Activated T-helper 2 cell treated with anti-CD3 and anti-CD28 coated beads, Interferon-gamma antibody, Interleukin-2, Interleukin-4, amounts not matched to agents 10 μg/mL and 5 μg/mL and 100 μg/mL, durations not matched to agents 14 hours and 24 hours and 36 hours (primary cell): ENCODE data around the gene HOXD13. TPM values are rescaled to one million over a fixed set of nuclear protein-coding genes. Genes with fewer than 3 reads are reported as not detected.
A peak's percentile ranks its signal among the peaks of the same experiment; 100 is the strongest.

Source experiments
- DNase-seq: peaks from one replicate; pipeline ENCODE4 v3.0.0; 2021; ENCODE audit warnings: low spot score
- H3K27ac Mint-ChIP-seq: one replicate; pipeline ENCODE4 v1.8.0; 2021; ENCODE audit warnings: mixed read lengths
- H3K27me3 Mint-ChIP-seq: one replicate; pipeline ENCODE4 v1.8.0; 2021; ENCODE audit warnings: low read depth, mixed read lengths
- H3K36me3 Mint-ChIP-seq: one replicate; pipeline ENCODE4 v1.8.0; 2021; ENCODE audit warnings: low read depth, mixed read lengths
- H3K4me1 Mint-ChIP-seq: one replicate; pipeline ENCODE4 v1.8.0; 2021; ENCODE audit warnings: low read depth, mixed read lengths
- H3K4me3 Mint-ChIP-seq: one replicate; pipeline ENCODE4 v1.8.0; 2021; ENCODE audit warnings: low read depth, mild to moderate bottlenecking, moderate library complexity, mixed read lengths
- H3K9me3 Mint-ChIP-seq: one replicate; pipeline ENCODE4 v1.8.0; 2021; ENCODE audit warnings: mixed read lengths
- intact Hi-C: fragments of 100-400 bp; cut with micrococcal nuclease; formaldehyde crosslinking; loops from one replicate; pipeline ENCODE4 v1.15.1; 2023
- total RNA-seq: library from RNA; stranded (reverse); gene quantifications from 2 replicates; pipeline ENCODE4 v1.2.3, GENCODE V29; 2022

The HOXD13 gene
- total RNA-seq, 1 donor from 2014 or later: not detected

GRCh38 chr2:176124110-176124946 lies 31.8 kb downstream of the HOXD13 start:
- H3K27me3 Mint-ChIP-seq: peaks cover 77% of the 10 kb centered on the region
- H3K36me3 Mint-ChIP-seq: no peaks in the 10 kb centered on the region
- H3K27ac Mint-ChIP-seq: peak overlapping the region; percentile 42
- no peak for DNase-seq
- H3K4me1 Mint-ChIP-seq: no peaks in the 10 kb centered on the region
- H3K4me3 Mint-ChIP-seq: no peak overlapping the region
- intact Hi-C loops: loop anchor here (5.0 to 10.0 kb wide), 2 partner anchors 38 to 1790 kb away; partner anchors contain the start of gene SP9
- H3K9me3 Mint-ChIP-seq: no peaks in the 10 kb centered on the region

DNA sequence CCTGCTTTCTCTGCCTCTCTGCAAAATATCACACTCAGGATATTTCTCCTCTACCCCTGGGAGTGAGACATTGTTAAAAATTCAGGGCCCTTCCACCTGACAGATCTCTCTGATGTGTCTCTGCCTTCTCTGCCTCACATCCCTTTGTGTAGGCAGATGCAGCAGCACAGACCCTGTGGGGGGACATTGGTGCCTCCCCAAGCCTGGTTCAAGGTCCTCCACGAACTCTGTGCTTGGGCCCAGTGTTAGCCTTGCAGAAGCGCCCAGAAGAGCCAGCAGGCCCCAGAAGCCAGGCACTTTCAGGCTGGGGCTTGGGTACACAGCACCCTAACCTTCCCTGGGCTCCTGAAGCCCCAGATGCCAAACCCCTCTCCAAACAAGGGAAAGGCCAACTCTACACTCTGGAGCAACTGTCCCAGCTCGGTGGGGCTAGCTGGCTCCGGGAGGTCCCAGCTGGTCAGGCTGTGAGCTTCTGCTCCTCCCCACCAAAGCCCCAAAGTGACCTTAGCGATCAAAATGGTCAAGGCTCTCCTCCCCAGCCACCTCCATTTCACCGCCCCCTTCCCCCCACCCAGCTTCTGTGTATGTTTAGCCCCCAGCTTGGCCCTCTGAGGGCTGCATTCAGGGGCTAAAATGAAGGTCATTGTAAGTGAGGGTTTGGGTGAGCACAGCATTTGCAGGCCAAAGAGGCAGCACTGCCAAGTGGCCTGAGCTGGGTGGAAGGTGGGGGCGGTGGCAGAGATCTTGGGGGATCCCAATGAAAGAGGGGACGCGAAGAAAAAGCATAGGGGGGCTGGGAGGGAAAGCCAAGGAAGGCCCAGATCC lies 32.6 kb downstream of the HOXD13 start:
- H3K9me3 Mint-ChIP-seq: no peaks in the 10 kb centered on the region
- no peaks in the 10 kb centered on the region for H3K36me3 Mint-ChIP-seq
- peak overlapping the region; percentile 1 for H3K27ac Mint-ChIP-seq
- peaks cover 69% of the 10 kb centered on the region for H3K27me3 Mint-ChIP-seq
- intact Hi-C loops: loop anchor here (5.0 to 10.0 kb wide), 4 partner anchors 37 to 1790 kb away; partner anchors contain the start of gene SP9
- DNase-seq: no peak
- H3K4me3 Mint-ChIP-seq: no peak overlapping the region
- no peaks in the 10 kb centered on the region for H3K4me1 Mint-ChIP-seq

GRCh38 chr2:176125772-176126054 lies 33.2 kb downstream of the HOXD13 start:
- no peak for DNase-seq
- Mint-ChIP-seq H3K4me1 (no peaks in the 10 kb centered on the region), H3K4me3 (no peak overlapping the region), H3K36me3 (no peaks in the 10 kb centered on the region), H3K27ac (no peak overlapping the region), H3K27me3 (peaks cover 65% of the 10 kb centered on the region), H3K9me3 (no peaks in the 10 kb centered on the region)
- intact Hi-C loops: loop anchor here (2.0 to 10.0 kb wide), 5 partner anchors 513 to 1791 kb away; partner anchors contain the start of gene SP9

- Mint-ChIP-seq H3K36me3 (no peaks in the 10 kb centered on the region), H3K4me1 (peaks cover 8% of the 10 kb centered on the region), H3K9me3 (no peaks in the 10 kb centered on the region), H3K4me3 (no peak overlapping the region), H3K27me3 (peaks cover 70% of the 10 kb centered on the region), H3K27ac (peak overlapping the region; percentile 26)
- no peak for DNase-seq
- intact Hi-C loops: loop anchor here (2.0 to 10.0 kb wide), 5 partner anchors 512 to 1792 kb away; partner anchors contain the start of gene SP9
Observed at GRCh38 chr2:176126929-176127773, 34.6 kb downstream of the HOXD13 start.

- H3K27me3 Mint-ChIP-seq: peaks cover 72% of the 10 kb centered on the region
- DNase-seq: no peak
- intact Hi-C loops: loop anchor here (2.0 to 10.0 kb wide), 6 partner anchors 17 to 1793 kb away; partner anchors contain the start of gene SP9
- H3K36me3 Mint-ChIP-seq: no peaks in the 10 kb centered on the region
- no peak overlapping the region for H3K27ac Mint-ChIP-seq
- H3K9me3 Mint-ChIP-seq: no peaks in the 10 kb centered on the region
- no peak overlapping the region for H3K4me3 Mint-ChIP-seq
- peaks cover 12% of the 10 kb centered on the region for H3K4me1 Mint-ChIP-seq
Observed at GRCh38 chr2:176127774-176128072, 35.2 kb downstream of the HOXD13 start.

DNA sequence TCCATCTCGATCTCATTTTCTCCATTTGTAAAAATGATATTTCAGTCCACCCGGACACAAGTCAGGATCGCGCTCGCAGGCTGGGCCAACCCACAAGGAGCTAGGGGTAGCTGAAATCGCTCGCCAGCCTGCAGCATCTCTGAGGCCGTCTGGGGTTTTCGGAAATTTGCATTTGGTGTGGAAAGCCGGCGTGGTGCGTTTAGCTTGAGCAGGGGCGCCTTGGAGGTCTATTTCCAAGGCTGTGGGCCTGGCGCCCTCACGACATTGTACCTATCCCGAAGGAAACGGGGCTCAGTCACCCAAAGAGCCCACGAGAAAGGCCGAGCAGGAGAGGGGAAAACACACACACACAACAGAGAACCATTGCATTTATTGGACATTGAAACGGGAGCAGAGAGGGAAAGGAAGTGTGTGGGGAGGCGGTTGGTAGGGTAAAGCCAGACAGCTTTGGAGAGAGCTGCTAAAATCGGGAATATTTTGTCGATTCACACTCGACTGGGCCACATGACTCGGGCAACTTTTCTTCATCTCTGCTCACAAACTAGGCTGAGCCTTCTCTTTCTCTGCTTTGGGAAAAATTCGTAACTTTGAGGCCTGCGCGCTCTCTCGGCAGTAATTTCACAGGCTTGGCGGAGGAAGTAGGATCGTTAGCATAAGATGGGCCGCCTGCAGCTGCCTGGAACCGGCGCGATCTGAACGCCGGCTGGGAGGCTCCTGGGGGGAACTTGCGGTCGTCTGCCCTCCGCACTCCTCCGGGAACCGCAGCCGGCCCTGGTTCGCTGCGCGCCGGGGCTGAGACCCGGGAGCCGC lies 35.9 kb downstream of the HOXD13 start:
- Mint-ChIP-seq H3K9me3 (no peaks in the 10 kb centered on the region), H3K4me3 (no peak overlapping the region), H3K27me3 (peaks cover 79% of the 10 kb centered on the region), H3K27ac (peak overlapping the region; percentile 63), H3K36me3 (no peaks in the 10 kb centered on the region), H3K4me1 (peaks cover 12% of the 10 kb centered on the region)
- no peak for DNase-seq
- intact Hi-C loops: loop anchor here (2.0 to 10.0 kb wide), 4 partner anchors 18 to 1794 kb away; partner anchors contain the start of gene SP9

GRCh38 chr2:176128982-176129796 lies 36.7 kb downstream of the HOXD13 start, which contains the start of gene HOXD8:
Gene HOXD8, plus strand, starts transcription at chr2:176129705. Its CDS starts 662 bp downstream, at chr2:176130367.
- intact Hi-C loops: loop anchor here (2.0 to 10.0 kb wide), 4 partner anchors 18 to 1794 kb away; partner anchors contain the start of gene SP9
- Mint-ChIP-seq H3K4me3 (no peak within 1 kb of the TSS), H3K27me3 (peaks cover 79% of the 10 kb centered on the region), H3K36me3 (no peaks in the 10 kb centered on the region), H3K9me3 (no peaks in the 10 kb centered on the region), H3K27ac (peak within 1 kb of the TSS; percentile 63), H3K4me1 (peaks cover 12% of the 10 kb centered on the region)
- DNase-seq: no peak

DNA sequence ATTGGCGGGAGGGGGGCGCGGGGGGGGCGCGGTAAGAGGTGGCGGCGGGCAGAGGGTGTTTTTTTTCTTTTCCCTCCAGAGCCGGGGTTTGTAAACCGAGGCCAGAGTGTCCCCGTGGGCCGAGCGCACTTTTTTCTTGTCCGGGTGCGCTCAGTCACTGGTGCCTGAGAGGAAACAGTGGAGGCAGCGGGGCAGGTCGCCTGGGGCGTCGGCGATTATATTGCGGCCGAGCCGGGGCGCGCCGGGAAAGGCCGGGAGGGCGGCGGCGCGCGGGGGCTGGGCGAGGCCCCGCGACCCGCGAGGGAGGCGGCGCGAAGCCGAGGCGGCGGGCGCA lies 37.3 kb downstream of the HOXD13 start:
- Mint-ChIP-seq H3K9me3 (no peaks in the 10 kb centered on the region), H3K4me1 (peaks cover 12% of the 10 kb centered on the region), H3K4me3 (no peak overlapping the region), H3K27me3 (peaks cover 79% of the 10 kb centered on the region), H3K27ac (no peak overlapping the region), H3K36me3 (no peaks in the 10 kb centered on the region)
- intact Hi-C loops: loop anchor here (1.0 to 10.0 kb wide), 7 partner anchors 10 to 1795 kb away; partner anchors contain the start of genes HOXD12 and SP9
- no peak for DNase-seq

DNA sequence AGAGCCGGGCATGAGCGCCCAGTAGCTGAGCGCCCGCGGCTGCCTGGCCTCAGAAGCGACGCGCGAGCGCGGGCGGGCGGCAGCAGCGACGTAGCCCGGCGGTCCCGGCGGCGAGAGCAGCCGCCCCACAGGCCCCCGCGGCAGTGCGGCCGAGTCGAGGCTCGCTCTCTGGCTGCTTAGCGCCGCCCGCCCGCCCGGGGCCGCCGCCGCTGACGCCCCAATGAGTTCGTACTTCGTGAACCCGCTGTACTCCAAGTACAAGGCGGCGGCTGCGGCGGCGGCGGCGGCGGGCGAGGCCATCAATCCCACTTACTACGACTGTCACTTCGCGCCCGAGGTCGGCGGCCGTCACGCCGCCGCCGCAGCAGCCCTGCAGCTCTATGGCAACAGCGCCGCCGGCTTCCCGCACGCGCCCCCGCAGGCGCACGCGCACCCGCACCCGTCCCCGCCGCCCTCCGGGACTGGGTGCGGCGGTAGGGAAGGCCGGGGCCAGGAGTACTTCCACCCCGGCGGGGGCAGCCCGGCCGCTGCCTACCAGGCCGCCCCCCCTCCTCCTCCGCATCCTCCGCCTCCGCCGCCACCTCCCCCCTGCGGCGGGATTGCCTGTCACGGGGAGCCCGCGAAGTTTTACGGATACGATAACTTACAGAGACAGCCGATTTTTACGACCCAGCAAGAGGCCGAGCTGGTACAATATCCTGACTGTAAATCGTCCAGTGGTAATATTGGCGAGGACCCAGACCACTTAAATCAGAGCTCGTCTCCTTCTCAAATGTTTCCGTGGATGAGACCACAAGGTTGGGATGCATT lies 37.8 kb downstream of the HOXD13 start:
- no peak overlapping the region for H3K4me3 Mint-ChIP-seq
- no peaks in the 10 kb centered on the region for H3K36me3 Mint-ChIP-seq
- H3K27me3 Mint-ChIP-seq: peaks cover 81% of the 10 kb centered on the region
- H3K4me1 Mint-ChIP-seq: peaks cover 12% of the 10 kb centered on the region
- DNase-seq: no peak
- no peaks in the 10 kb centered on the region for H3K9me3 Mint-ChIP-seq
- intact Hi-C loops: loop anchor here (1.0 to 5.0 kb wide), 3 partner anchors 9 to 54 kb away; partner anchors contain the start of gene HOXD12
- no peak overlapping the region for H3K27ac Mint-ChIP-seq

- Mint-ChIP-seq H3K9me3 (no peaks in the 10 kb centered on the region), H3K4me3 (no peak overlapping the region), H3K27ac (no peak overlapping the region), H3K27me3 (peaks cover 81% of the 10 kb centered on the region), H3K36me3 (no peaks in the 10 kb centered on the region), H3K4me1 (peaks cover 18% of the 10 kb centered on the region)
- intact Hi-C loops: loop anchor here (1.0 to 5.0 kb wide), 3 partner anchors 8 to 54 kb away; partner anchors contain the start of gene HOXD12
- no peak for DNase-seq
Observed at GRCh38 chr2:176130957-176131847, 38.7 kb downstream of the HOXD13 start.
